NCI-H226 (cell line): ENCODE data around the gene CFAP54.
"Not testable (repeated sequence)": the region's sequence is repeated elsewhere in the genome, so short reads cannot be mapped to it uniquely, and the experiment has no call there.

Experiments used
- DNase-seq: peaks from one replicate; pipeline ENCODE4 v3.0.0-alpha.2; 2015

The CFAP54 gene

GRCh38 chr12:96489392-96490056 lies at the start of gene CFAP54:
CFAP54 (plus strand) TSS chr12:96489577; CDS start chr12:96489610, 33 bp downstream.
- DNase-seq = peak; percentile 92

GRCh38 chr12:96441816-96442215 lies 47.6 kb upstream of the CFAP54 start:
- DNase-seq = no peak

GRCh38 chr12:96442906-96443305 lies 46.5 kb upstream of the CFAP54 start:
- DNase-seq = no peak

GRCh38 chr12:96444399-96444798 lies 45.0 kb upstream of the CFAP54 start:
- no peak for DNase-seq

- peak; percentile 96 for DNase-seq
Measured at GRCh38 chr12:96445691-96446583, 43.4 kb upstream of the CFAP54 start.

GRCh38 chr12:96447256-96447655 lies 42.1 kb upstream of the CFAP54 start:
- DNase-seq = no peak

GRCh38 chr12:96448300-96448699 lies 41.1 kb upstream of the CFAP54 start:
- DNase-seq = no peak

GRCh38 chr12:96452261-96452922 lies 37.0 kb upstream of the CFAP54 start:
- DNase-seq = no peak

GRCh38 chr12:96454396-96454795 lies 35.0 kb upstream of the CFAP54 start:
- DNase-seq = no peak

- DNase-seq = no peak
Measured at GRCh38 chr12:96456265-96456974, 33.0 kb upstream of the CFAP54 start.

- DNase-seq = peak; percentile 58
Measured at GRCh38 chr12:96457191-96457930, 32.0 kb upstream of the CFAP54 start.

GRCh38 chr12:96459281-96459680 lies 30.1 kb upstream of the CFAP54 start:
- DNase-seq = not testable (repeated sequence)

- DNase-seq = no peak
Measured at GRCh38 chr12:96462571-96463280, 26.7 kb upstream of the CFAP54 start.

GRCh38 chr12:96465896-96466295 lies 23.5 kb upstream of the CFAP54 start:
- no peak for DNase-seq

GRCh38 chr12:96466939-96467751 lies 22.2 kb upstream of the CFAP54 start:
- DNase-seq = peak; percentile 85

GRCh38 chr12:96471368-96472050 lies 17.9 kb upstream of the CFAP54 start:
- peak; percentile 44 for DNase-seq

GRCh38 chr12:96472384-96472783 lies 17.0 kb upstream of the CFAP54 start:
- DNase-seq = no peak

- no peak for DNase-seq
Measured at GRCh38 chr12:96473394-96474093, 15.8 kb upstream of the CFAP54 start.

- DNase-seq = no peak
Measured at GRCh38 chr12:96474206-96474605, 15.2 kb upstream of the CFAP54 start.
